ENCODE data around the gene NRL. TPM values are rescaled to one million over a fixed set of nuclear protein-coding genes. Genes with fewer than 3 reads are reported as not detected.

The NRL gene
- total RNA-seq, 6 donors from 2014 or later, result 2.6 to 9.8 (median 4.4) TPM

GRCh38 chr14:24122898-24123297 is 8.1 kb upstream of the NRL start:
- WGBS, 2 donors, result 91% methylated on average over 8 of the region's 8 CpGs
- Histone ChIP-seq H3K4me1 (no peaks in the 10 kb centered on the region), H3K36me3 (peaks cover 38 to 65% (median 58%) of the 10 kb centered on the region in 4 donors), H3K27ac (no peak overlapping the region), H3K9me3 (no peaks in the 10 kb centered on the region), H3K4me3 (no peak overlapping the region), H3K27me3 (no peaks in the 10 kb centered on the region)
- ATAC-seq (ENCODE audit: low FRiP score in 2 of 2), result no peak
- no peak for DNase-seq
- TF ChIP-seq EP300 (IDR thresholded peaks at IDR 0.05), result no peak
- TF ChIP-seq POLR2AphosphoS5 (IDR thresholded peaks at IDR 0.05), result no peak
- no peak for TF ChIP-seq POLR2A (IDR thresholded peaks at IDR 0.05)
- TF ChIP-seq CTCF (IDR thresholded peaks at IDR 0.05), result no peak

GRCh38 chr14:24122416-24122815 is 7.7 kb upstream of the NRL start:
- peaks cover 38 to 70% (median 61%) of the 10 kb centered on the region in 4 donors for H3K36me3 ChIP-seq
- no peaks in the 10 kb centered on the region for H3K4me1 ChIP-seq
- TF ChIP-seq EP300 (IDR thresholded peaks at IDR 0.05) (no peak), POLR2AphosphoS5 (IDR thresholded peaks at IDR 0.05) (no peak), CTCF (IDR thresholded peaks at IDR 0.05) (no peak), POLR2A (IDR thresholded peaks at IDR 0.05) (no peak)
- no peaks in the 10 kb centered on the region for H3K27me3 ChIP-seq
- 98 to 100% methylated on average over 4 of the region's 4 CpGs for whole genome bisulfite sequencing, 2 donors
- ATAC-seq (ENCODE audit: low FRiP score in 2 of 2), result no peak
- no peak overlapping the region for H3K27ac ChIP-seq
- no peak for DNase-seq
- no peaks in the 10 kb centered on the region for H3K9me3 ChIP-seq
- no peak overlapping the region for H3K4me3 ChIP-seq

- no peaks in the 10 kb centered on the region for H3K27me3 ChIP-seq
- no peak overlapping the region for H3K4me3 ChIP-seq
- no peak for DNase-seq
- WGBS, 2 donors, result 96 to 100% methylated on average over 4 to 8 of the region's 8 CpGs
- peaks cover 6 to 11% (median 9%) of the 10 kb centered on the region in 4 donors for H3K4me1 ChIP-seq
- no peaks in the 10 kb centered on the region for H3K9me3 ChIP-seq
- no peak for TF ChIP-seq CTCF (IDR thresholded peaks at IDR 0.05)
- TF ChIP-seq EP300 (IDR thresholded peaks at IDR 0.05), result no peak
- TF ChIP-seq POLR2AphosphoS5 (IDR thresholded peaks at IDR 0.05), result no peak
- TF ChIP-seq POLR2A (IDR thresholded peaks at IDR 0.05), result no peak
- no peak for ATAC-seq (ENCODE audit: low FRiP score in 2 of 2)
- peaks cover 38 to 76% (median 65%) of the 10 kb centered on the region in 4 donors for H3K36me3 ChIP-seq
- no peak overlapping the region for H3K27ac ChIP-seq
Observed at GRCh38 chr14:24121210-24121609, 6.5 kb upstream of the NRL start.

- H3K4me1 ChIP-seq, result peaks cover 14 to 21% (median 17%) of the 10 kb centered on the region in 4 donors
- no peaks in the 10 kb centered on the region for H3K27me3 ChIP-seq
- 95 to 97% methylated on average over 6 of the region's 6 CpGs for WGBS, 2 donors
- ATAC-seq (ENCODE audit: low FRiP score in 2 of 2) (no peak), DNase-seq (no peak)
- no peak for TF ChIP-seq CTCF (IDR thresholded peaks at IDR 0.05)
- TF ChIP-seq EP300 (IDR thresholded peaks at IDR 0.05), result no peak
- TF ChIP-seq POLR2A (IDR thresholded peaks at IDR 0.05), result no peak
- TF ChIP-seq POLR2AphosphoS5 (IDR thresholded peaks at IDR 0.05), result no peak
- H3K9me3 ChIP-seq, result no peaks in the 10 kb centered on the region
- no peak overlapping the region for H3K4me3 ChIP-seq
- no peak overlapping the region for H3K27ac ChIP-seq
- peaks cover 38 to 76% (median 65%) of the 10 kb centered on the region in 4 donors for H3K36me3 ChIP-seq
Observed at GRCh38 chr14:24119691-24120090, 4.9 kb upstream of the NRL start.

- Histone ChIP-seq H3K4me1 (peaks cover 14 to 26% (median 21%) of the 10 kb centered on the region in 4 donors), H3K36me3 (peaks cover 28 to 54% (median 47%) of the 10 kb centered on the region in 4 donors), H3K9me3 (no peaks in the 10 kb centered on the region), H3K27ac (no peak overlapping the region), H3K27me3 (no peaks in the 10 kb centered on the region), H3K4me3 (no peak overlapping the region)
- no peak for DNase-seq
- TF ChIP-seq CTCF (IDR thresholded peaks at IDR 0.05) (no peak), POLR2A (IDR thresholded peaks at IDR 0.05) (no peak), EP300 (IDR thresholded peaks at IDR 0.05) (no peak), POLR2AphosphoS5 (IDR thresholded peaks at IDR 0.05) (no peak)
- WGBS, 2 donors, result 88 to 93% methylated on average over 2 to 6 of the region's 6 CpGs
- ATAC-seq (ENCODE audit: low FRiP score in 2 of 2), result no peak
Observed at GRCh38 chr14:24117179-24117578, 2.4 kb upstream of the NRL start.
